Cardiac fibroblast (primary cell): ENCODE data around the gene ASTN2.

ENCODE experiments used
- DNase-seq, 2 donors: peaks; one replicate each; pipeline versions ENCODE4 v3.0.0 to v3.0.0-alpha.2; 2010; ENCODE audit warnings: low read depth in 2 of 2
- H3K4me3 ChIP-seq, 2 donors: replicated peaks in 1 of 2; 1 replicate in 1 of 2; 2 replicates in 1 of 2; pipeline ENCODE4 v1.5.1; 2011; ENCODE audit warnings: low read depth in 2 of 2, low read length in 2 of 2, mild to moderate bottlenecking in 2 of 2, moderate library complexity in 1 of 2
- TF ChIP-seq, protein P1 (sequence below): IDR thresholded peaks from one replicate; pipeline ENCODE4 v1.5.1; 2011; ENCODE audit warnings: low read depth, mild to moderate bottlenecking, low read length, inconsistent platforms

The ASTN2 gene

DNA sequence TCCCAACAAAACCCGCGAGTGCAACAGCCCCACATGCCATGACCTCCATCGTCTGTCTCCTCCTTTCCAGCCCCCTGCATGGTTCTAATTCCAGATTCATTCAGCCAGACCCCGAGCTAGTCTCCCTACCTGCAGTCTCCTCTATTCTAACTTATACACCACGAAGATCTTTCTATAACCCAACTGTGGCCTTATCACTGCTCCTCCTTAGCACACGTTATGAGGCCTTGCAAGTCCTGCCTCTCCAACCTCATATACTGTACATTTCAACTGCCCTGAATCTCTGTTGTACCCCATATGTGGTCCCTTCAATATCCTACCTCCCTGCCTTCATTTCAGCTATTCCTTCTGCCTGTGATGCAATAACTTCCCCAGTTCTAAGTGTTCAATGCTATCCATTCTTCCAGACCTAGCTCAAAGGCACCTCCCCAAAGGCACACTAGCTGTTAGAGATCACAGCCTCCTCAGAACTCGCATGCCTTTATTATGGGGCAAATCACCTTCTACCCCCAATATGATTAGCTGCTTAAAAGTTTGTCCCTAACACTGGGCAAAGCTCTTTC lies 942.8 kb downstream of the ASTN2 start:
- no peak for DNase-seq
- TF ChIP-seq, protein P1, sequence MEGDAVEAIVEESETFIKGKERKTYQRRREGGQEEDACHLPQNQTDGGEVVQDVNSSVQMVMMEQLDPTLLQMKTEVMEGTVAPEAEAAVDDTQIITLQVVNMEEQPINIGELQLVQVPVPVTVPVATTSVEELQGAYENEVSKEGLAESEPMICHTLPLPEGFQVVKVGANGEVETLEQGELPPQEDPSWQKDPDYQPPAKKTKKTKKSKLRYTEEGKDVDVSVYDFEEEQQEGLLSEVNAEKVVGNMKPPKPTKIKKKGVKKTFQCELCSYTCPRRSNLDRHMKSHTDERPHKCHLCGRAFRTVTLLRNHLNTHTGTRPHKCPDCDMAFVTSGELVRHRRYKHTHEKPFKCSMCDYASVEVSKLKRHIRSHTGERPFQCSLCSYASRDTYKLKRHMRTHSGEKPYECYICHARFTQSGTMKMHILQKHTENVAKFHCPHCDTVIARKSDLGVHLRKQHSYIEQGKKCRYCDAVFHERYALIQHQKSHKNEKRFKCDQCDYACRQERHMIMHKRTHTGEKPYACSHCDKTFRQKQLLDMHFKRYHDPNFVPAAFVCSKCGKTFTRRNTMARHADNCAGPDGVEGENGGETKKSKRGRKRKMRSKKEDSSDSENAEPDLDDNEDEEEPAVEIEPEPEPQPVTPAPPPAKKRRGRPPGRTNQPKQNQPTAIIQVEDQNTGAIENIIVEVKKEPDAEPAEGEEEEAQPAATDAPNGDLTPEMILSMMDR: no peak
- H3K4me3 ChIP-seq: no peak overlapping the region

DNA sequence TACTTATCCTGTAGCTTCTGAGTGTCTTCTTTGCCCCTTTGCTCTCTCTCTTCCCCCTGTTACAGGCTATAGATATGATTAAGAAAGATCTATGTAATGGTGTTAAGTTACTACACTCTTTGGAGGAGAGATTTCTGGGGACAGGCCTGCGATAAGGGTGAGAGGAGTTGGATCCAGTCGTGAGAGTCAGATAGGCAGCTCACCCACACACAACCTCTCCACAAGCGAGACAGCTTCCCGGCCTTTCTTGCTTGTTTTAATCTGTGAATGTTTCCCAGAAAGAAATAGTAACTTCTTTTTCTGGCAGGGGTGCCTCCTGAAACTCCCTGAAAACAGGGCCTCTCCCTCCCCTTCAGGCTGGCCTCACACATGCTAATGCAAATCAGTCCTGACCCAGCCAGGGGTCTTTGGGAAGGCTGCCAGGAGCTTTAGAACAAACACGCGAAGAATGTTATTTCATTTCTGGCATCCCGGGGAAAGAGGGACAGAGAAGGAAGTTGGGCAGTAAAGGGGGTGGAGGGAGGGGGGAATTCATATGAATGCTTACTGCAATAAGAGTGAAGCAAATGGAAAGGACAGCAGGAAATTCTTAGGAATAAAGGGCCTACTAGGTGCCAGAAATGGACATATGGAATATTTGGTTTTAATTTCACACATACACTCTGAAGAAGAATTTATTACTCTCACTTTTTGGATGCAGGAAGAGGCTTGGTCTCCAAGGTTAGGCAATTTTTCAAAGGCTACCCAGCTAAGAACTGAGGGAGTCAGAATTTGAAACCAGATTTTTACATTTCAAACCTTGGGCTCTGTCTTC lies 943.6 kb downstream of the ASTN2 start:
- H3K4me3 ChIP-seq: no peak overlapping the region
- DNase-seq: peak; percentile 29 to 99
- TF ChIP-seq, protein P1: no peak

DNA sequence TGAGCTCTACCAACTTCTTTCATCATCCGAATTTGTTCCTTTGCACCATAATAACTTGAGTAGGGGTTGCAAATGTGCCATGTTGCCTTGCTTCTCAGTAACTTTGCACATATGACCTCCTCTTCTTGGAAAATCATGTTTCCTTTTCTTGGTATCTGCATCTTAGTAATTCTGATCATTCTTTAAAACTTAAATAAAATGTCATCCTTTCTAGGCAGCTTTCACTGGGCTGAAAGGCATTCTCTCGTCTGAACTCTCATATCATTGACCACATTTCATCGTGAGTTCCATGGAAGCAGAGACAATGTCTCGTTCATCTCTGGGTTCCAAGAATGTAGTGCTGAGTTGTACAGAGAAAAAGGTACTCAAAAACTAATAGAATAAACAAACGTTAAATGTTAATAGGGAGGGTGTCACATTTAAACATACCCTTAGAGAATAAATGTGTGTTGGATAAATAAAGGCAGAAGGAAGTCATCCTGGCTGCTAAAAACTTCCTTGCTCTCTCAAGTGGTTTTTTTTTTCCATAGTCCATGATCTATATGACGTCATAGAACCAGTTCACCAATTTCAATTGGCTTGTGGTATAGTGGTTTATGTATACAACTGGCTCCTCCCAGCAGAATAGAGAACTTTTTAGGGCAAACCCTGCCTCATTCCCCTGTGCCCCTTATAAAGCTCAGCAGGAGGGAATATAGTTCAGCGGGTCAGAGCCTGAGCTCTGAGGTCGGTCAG lies 945.9 kb downstream of the ASTN2 start:
- no peak overlapping the region for H3K4me3 ChIP-seq
- TF ChIP-seq, protein P1: no peak

DNA sequence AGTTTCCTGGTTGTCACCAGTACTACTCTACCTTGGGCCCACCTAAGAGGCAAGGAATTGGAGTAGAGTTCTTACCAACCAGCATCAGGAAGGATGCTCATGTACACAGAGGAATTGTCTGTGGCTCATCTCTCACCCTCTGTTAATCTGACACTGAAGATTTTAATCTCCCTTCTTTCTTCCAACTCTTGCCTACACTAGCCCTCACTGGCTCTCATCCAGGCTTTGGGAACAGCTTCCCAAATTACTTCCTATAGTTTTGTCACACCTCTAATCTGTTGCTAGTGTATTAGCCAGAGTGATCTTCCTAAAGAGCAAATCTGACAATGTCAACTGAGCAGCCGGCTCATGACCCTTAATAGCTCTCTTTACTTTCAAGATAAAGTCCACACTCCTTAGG lies 946.5 kb downstream of the ASTN2 start:
- no peak overlapping the region for H3K4me3 ChIP-seq
- no peak for DNase-seq
- TF ChIP-seq, protein P1: no peak

More for the DNA sequence above, 945.9 kb downstream of the ASTN2 start:
- no peak for DNase-seq

DNA sequence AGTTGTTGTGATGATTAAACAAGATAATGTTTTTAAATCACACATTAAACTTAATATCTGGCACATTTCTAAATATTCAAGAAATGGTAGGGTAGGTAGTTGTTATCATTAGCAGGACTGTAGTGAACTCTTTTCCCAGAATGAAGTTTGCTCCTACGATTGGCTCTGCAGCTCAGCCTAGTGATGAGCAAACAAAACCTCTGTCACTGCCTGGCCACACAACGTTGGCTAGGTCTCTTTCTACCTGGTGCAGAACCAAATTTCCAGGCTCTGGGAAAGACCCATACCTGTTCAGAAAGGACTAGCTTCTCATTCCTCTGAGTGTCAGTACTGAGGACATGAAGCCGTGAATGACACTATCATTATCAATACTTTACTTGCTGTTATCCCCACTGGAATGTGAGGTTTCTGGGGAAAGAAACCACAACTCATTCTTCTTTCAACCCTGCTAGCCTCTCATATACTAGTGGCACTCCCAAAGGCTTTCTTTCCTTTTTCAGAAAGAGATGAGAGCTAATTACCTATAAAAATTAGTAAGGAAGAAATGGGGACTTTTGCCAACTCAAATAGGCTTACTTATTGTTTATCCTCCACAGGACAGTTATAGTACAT lies 947.0 kb downstream of the ASTN2 start:
- no peak overlapping the region for H3K4me3 ChIP-seq
- no peak for DNase-seq
- TF ChIP-seq, protein P1: no peak

DNA sequence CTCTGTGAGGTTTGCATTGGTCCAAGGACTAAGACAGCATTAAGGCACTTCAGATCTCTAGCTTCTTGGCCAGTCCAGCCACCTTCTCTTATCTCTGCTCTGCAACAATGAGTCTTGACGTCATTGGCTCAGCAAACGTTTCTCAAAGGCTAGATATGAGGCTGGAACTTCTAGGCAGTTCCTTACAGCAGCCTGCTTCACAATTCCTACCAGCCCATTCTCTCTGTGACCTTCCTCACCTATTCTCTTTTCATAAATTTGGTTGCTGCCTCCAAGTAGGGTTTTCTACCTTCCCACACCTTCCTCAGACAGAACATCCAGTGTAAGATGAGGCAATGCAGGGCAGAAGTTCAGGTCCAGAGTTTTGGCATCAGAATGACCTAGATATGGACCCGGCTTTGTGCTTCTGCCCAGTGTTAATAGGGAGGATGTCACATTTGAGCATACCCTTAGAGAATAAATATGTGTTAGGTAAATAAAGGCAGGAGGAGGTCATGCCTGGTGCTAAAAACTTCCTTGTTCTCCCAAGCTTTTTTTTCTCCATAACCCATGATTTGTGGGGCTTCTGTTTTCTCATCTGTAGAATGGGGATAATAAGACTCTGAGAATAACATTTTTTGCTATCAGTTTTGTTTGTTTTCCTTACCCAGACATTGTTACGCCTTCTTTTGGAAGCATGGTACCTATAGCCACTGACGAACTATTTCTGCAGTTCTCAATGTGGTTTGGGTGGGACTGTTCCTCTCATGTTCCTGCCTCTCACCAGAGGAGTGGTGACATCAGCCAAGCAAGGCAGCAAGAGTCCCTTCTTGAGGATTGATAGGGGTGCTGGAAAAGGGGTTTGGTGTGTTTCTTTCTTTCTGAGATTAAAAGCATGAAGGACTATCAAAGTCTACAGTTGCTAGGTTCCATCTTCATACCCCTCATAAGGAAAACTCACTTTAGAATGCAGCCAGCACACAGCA lies 948.3 kb downstream of the ASTN2 start:
- TF ChIP-seq, protein P1: no peak
- DNase-seq: peak in 1 of 2 donors; percentile 84
- no peak overlapping the region for H3K4me3 ChIP-seq
